NB4 (cell line): ENCODE data around the gene KIF5C.

ENCODE experiments used
- DNase-seq: peaks from one replicate; pipeline ENCODE4 v3.0.0; 2010; ENCODE audit warnings: low read depth
- H3K4me3 ChIP-seq: one replicate; pipeline ENCODE4 v1.5.1; 2011; ENCODE audit warnings: mild to moderate bottlenecking, low read depth, low read length, moderate library complexity
- MAX ChIP-seq: IDR thresholded peaks from 2 replicates; pipeline ENCODE4 v1.6.1; 2011; ENCODE audit warnings: low read depth, low read length
- MYC ChIP-seq: IDR thresholded peaks from 2 replicates; pipeline ENCODE4 v1.6.1; 2011; ENCODE audit warnings: low read depth, low read length
- POLR2A ChIP-seq: IDR thresholded peaks from 2 replicates; pipeline ENCODE4 v1.6.1; 2011; ENCODE audit warnings: mild to moderate bottlenecking; ENCODE audit not compliant: insufficient read length; ENCODE audit errors: extremely low read depth
- TF ChIP-seq, protein P1 (sequence below): IDR thresholded peaks from one replicate; pipeline ENCODE4 v1.5.1; 2012; ENCODE audit warnings: low read depth, low read length

KIF5C gene

DNA sequence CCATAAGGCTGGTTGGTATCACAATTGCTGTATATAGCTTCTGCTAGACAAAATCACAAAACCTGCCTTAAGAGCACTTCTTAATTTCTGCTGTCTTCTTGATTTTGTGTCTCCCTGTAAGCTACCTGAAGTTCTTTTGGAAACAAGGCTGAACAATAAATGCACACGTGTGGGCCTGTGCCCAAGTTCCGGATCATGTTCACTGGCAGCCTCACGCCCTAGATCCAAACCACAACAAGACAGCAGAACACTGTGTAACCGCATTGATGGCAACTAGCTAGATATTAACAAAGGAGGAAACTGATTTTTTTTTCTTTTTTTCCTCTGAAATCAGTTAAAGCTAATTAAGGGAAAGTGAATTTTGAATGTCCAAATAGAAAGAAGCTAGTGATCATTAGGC lies 82.0 kb downstream of the KIF5C start:
- no peak overlapping the region for H3K4me3 ChIP-seq
- no peak for TF ChIP-seq POLR2A
- TF ChIP-seq MAX, result no peak
- no peak for TF ChIP-seq MYC
- TF ChIP-seq, protein P1, sequence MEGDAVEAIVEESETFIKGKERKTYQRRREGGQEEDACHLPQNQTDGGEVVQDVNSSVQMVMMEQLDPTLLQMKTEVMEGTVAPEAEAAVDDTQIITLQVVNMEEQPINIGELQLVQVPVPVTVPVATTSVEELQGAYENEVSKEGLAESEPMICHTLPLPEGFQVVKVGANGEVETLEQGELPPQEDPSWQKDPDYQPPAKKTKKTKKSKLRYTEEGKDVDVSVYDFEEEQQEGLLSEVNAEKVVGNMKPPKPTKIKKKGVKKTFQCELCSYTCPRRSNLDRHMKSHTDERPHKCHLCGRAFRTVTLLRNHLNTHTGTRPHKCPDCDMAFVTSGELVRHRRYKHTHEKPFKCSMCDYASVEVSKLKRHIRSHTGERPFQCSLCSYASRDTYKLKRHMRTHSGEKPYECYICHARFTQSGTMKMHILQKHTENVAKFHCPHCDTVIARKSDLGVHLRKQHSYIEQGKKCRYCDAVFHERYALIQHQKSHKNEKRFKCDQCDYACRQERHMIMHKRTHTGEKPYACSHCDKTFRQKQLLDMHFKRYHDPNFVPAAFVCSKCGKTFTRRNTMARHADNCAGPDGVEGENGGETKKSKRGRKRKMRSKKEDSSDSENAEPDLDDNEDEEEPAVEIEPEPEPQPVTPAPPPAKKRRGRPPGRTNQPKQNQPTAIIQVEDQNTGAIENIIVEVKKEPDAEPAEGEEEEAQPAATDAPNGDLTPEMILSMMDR, result no peak
- DNase-seq, result no peak

DNA sequence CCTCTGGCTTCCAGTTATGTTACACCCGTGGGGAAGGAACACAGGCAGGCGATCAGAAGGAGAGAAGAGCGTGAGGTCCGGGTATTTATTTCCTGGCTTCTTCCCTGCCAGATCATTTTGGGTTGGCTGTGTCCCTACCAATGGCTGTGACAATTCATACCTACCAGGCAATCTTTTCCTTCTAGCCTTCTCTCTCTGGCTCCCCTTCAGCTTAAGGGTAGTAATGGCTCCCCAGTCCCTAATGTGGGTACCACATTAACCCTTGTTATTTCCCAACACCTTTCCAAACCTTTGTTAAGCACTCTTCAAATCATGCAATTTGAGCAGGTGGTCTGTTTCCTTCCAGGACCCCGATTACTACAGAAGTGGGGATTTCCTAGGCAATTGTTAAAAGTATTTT lies 84.7 kb downstream of the KIF5C start:
- TF ChIP-seq MYC (no peak), POLR2A (no peak), MAX (no peak)
- TF ChIP-seq, protein P1, result no peak

GRCh38 chr2:148960483-148960882 lies 85.5 kb downstream of the KIF5C start:
- no peak for DNase-seq
- TF ChIP-seq MYC, result no peak
- TF ChIP-seq MAX, result no peak
- no peak for TF ChIP-seq POLR2A
- TF ChIP-seq, protein P1, result no peak
- H3K4me3 ChIP-seq, result no peak overlapping the region

More for the DNA sequence above, 84.7 kb downstream of the KIF5C start:
- H3K4me3 ChIP-seq, result no peak overlapping the region
- DNase-seq, result no peak

DNA sequence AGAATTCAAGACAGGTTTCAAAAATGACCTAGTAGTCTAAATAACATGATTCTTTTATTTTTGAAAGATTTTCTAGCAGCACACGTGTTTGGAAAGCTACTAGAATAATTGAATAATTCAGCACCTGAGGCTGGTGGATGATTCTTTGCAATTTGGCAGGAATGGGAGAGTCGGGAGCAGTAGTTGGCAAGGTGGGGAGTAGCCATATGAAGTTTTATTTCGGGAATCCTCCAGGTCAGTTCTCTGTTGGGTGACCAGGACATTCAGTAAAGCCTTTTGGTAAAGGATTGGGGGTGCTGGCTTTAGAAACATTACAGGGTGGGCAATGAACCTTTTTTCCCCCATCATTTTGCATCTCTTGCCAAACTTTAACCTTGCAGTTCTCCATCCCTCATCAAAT lies 88.4 kb downstream of the KIF5C start:
- no peak for DNase-seq
- no peak for TF ChIP-seq POLR2A
- TF ChIP-seq MAX, result no peak
- TF ChIP-seq, protein P1, result no peak
- TF ChIP-seq MYC, result no peak
- no peak overlapping the region for H3K4me3 ChIP-seq

- peak; percentile 95 for DNase-seq
- H3K4me3 ChIP-seq, result no peak overlapping the region
- TF ChIP-seq, protein P1, result no peak
- TF ChIP-seq POLR2A, result peak; percentile 24
- peak; percentile 90 for TF ChIP-seq MAX
- TF ChIP-seq MYC, result peak; percentile 93
Observed at GRCh38 chr2:148965623-148966437, 90.8 kb downstream of the KIF5C start.
